NCI-H2081 treated with DMSO at 0.1 percent for 48 hours (cell line): Measurements from ENCODE around the gene ADPRS.

Source experiments
- DNase-seq: peaks from one replicate; lab custom pipeline; 2025; lab: John Stamatoyannopoulos, UW

Gene ADPRS, protein sequence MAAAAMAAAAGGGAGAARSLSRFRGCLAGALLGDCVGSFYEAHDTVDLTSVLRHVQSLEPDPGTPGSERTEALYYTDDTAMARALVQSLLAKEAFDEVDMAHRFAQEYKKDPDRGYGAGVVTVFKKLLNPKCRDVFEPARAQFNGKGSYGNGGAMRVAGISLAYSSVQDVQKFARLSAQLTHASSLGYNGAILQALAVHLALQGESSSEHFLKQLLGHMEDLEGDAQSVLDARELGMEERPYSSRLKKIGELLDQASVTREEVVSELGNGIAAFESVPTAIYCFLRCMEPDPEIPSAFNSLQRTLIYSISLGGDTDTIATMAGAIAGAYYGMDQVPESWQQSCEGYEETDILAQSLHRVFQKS

DNA sequence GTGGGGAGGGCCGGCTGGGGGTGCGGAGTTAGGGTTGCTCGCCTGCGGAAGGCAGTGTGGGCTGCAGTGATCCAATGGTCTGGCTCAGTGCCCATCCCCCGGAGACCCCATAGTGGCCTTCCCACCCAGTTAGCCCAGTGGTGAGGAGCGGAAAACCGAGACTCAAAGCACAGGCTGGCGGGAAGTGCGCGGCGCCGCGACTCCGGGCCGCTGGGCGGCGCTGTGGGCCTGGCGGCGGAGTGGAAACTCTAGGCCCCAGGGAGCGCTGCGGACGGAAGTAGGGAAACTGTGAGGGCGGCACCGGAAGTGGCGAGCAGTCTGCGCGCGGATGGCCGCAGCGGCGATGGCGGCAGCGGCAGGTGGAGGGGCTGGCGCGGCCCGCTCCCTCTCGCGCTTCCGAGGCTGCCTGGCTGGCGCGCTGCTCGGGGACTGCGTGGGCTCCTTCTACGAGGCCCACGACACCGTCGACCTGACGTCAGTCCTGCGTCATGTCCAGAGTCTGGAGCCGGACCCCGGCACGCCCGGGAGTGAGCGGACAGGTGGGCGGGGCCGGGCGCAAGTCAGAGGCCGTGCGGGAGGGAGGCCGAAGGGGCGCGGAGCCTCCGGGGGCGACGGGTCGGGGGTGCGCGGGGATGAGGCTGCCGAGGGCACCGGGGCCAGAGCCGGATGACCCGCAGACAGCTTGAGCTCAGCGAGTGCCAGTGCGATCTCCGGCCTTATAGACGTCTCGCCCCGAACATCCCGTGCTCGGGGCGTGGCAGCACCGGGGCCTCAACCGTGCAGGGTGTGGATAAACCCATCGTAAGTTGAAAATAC, at the start of gene ADPRS:
Gene ADPRS, plus strand, starts transcription at position 316 of the 816 bp plus-strand sequence. Its CDS starts 13 bp downstream, at position 329.
- DNase-seq, result peak; percentile 49

DNA sequence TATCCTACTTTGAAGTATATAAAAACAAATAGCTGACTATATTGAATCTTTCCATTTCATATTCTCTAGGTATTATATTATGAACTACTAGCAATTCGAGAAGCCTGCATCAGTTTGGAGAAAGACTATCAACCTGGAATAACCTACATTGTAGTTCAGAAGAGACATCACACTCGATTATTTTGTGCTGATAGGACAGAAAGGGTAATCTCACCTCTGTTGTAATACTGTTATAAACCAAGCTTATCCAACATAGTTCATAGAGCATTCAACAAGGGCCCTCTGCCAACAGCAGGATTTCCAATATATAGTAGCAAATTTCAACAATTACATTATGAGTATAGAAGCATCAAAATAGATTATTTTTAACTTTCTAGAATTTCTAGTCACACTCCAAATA, 48.5 kb upstream of the ADPRS start:
- no peak for DNase-seq

DNA sequence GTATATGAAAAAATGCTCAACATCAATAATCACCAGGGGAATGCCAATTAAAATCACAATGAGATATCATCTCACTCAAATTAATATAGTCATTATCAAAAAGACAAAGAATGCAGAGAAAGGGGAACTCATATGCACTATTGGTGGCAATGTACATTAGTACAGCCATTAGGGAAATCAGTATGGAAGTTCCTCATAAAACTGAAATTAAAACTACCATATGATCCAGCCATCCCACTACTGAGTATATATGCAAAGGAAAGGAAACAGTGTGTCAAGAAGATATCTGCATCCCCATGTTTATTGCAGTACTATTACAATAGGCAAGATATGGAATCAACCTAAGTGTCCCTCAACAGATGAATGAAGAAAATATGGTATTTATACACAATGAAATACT, 36.9 kb upstream of the ADPRS start:
- no peak for DNase-seq

DNA sequence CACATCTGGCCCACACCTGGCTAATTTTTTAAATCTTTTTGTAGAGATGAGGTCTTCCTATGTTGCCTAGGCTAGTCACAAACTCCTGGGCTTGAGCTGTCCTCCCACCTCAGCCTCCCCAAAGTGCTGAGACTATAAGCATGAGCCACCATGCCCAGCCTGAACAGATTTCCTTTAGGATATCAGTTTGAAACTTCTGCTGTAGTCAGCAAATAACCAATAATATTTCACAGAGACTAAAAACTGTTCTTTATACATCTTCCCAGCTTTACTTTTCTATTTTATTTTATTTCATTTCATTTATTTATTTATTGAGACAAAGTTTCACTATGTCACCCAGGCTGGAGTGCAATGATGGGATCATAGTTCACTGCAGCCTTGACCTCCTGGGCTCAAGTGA, 34.7 kb upstream of the ADPRS start:
- DNase-seq, result no peak

DNA sequence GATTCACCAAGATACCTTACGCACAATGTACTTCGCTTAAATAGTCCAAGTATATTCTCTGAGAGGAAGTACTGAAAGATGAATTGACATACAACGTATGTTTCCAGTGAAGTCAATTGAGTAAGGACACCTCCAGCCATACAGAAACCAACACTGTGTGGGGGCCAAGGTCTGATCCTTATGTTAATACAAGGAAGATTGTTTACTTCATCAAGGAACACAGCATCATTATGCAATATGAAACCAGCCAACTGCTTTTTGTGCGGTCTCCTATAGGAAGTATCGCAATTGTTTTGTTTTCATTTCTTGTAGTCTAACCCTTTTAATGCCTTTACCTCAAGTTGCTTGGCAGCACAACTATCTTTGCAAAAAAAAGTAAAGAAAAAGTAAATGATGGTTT, 33.0 kb upstream of the ADPRS start:
- DNase-seq, result no peak

DNA sequence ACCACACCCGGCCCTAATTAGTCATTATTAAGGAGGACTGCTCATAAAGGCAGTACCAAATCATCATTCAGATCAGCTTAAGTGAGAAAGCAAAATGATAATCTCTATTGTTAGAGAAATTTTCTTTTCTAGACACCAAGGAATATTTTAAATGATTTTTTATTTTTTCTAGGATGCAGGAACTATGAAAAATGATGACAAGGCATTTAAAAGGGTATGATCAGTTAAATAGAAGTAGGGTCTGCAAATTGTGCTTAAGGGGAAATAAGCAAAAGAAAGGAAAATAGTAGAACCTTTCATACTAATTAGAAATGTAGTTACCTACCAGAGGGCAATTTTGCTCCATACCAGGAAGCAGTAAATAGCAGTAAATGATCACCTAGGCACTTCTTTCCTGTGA, 26.4 kb upstream of the ADPRS start:
- DNase-seq, result no peak

DNA sequence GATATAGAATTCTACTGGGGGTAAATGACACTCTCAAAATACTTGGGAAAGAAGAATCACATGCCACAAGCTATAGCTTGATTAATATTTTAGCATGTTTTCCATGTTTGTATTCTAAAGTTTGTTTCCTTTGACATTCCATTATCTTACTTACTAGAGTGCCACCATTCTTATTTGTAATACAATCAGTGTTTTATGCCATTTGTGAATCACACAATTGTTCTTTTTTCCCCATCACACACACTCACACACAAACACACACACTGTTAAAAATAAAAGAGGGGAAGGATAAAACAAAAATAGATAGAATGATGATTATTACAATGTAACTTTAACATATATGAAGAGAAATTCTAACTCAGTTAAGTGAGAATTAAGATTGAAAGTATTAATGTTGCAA, 20.8 kb upstream of the ADPRS start:
- DNase-seq, result no peak

DNA sequence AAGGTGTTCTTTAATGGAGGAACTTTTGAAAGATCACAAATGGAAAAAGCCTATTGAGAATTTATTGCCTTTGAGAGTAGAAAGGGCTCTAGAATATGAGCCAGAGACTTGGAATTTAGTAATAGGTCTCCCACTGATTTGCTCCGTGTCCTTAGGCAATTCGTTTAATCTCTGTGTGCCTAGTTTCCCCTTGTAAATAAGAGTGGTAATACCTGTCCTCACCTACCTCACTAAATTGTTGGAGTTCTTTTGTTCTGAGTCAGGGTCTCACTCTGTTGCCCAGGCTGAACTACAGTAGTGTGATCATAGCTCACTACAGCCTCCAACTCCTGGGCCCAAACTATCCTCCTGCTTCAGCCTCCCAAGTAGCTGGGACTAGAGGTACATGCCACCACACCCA, 19.8 kb upstream of the ADPRS start:
- DNase-seq, result no peak

DNA sequence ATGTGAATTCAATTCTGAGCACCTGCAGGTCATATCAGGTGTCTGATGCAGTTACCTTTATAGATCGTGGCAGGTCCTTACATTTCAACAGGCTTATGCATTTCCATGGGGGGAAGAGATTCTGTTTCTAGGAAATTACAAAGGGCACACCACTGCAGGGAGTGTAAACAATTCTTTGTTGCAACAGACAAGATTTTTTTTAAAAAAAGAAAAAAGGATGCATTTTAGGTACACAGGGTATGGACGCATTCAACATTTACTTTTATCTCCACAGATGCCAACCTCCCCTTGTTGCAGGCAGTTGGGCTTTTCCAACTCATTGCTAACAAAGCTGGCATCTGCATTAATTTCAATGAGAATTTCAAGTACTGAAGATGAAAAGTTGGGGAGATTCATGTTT, 18.3 kb upstream of the ADPRS start:
- no peak for DNase-seq

DNA sequence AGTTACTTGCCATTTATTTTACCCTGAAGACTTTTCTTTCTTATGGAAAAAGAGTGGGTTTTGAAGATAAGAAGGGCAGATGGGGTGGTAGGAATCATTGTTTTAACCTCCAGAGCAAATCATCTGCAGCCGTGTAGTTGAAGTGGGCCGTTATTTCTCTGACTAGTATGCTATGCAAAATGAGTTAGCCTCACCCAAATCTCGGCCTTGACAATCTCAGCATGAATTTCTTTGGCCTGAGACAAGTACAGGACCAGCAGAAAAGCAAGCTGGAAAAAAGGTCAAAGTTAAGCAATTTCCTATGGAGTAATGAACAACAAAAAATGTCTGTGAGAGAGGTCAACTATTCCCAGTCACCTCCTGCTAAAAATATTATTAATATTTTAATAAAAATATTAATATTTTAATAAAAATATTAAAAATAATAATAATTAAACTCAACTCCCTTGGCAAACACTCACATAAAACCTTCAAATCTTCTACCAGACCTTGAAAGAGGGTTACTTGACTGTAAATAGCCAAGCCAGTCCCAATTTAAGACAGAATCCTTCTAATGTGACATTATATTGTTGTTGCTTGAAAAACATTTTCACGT, 11.6 kb upstream of the ADPRS start:
- no peak for DNase-seq

DNA sequence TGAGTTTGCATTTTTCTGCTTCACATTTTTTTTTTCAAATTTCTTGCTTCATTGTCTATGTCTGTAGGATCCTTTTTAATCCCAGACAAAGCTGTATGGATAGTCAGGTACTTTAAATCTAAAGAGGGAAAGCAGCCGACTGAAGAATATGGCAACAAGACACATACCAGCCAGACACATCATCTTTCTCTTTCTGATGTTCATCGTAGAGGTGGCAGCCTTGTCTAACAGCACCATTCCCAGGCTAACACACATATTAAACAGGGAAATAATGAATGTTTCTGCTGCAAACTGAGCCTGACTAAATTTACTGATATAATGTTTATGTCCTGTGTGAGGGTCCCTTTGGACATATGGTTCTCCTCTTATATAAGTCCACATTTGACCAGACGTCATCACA, 8.5 kb upstream of the ADPRS start:
- DNase-seq, result no peak

DNA sequence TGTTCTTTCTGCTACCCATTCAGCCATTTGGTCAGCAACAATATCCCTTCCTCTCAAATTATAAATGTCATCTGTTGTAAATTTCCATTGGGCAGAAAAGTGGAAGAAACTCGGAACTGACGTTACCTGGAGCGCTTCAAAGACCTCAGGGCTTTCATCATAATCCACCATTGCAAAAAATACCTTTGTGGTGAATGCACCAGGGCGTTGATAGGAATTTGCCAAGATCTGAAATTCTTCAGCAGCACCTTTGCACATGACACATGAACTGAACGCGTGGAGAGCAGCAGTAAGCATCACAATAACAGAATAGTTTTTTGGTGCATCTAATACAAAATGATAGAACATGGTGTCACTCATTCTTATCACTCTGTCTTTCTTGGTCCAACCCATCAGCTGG, 7.9 kb upstream of the ADPRS start:
- DNase-seq, result no peak

DNA sequence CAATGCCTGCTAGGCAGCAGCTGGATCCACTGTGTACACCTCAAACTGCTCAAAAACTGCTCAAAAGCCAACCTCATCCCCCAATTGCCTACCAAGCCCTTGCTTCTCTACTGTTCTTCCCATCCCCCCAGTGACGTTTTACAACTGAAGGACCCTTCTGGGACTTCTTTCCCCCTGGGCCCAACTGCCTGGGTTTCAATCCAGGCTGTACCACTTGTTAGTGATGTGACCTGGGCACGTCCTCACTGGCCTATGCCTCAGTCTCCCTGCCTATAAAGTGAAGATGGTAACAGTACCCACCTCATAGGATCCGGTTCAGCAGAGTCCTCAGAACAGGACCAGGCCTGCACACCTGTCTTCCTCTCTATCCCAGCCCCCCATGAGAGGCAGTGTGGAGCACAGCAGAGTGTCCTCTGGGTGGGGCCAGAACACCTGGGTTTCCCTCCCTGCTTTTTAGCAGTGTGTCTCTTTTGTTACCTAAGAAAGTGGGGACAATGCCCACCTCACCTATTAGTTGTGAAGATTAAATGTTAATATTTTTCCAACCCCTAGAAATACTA, 6.7 kb upstream of the ADPRS start:
- DNase-seq, result no peak

DNA sequence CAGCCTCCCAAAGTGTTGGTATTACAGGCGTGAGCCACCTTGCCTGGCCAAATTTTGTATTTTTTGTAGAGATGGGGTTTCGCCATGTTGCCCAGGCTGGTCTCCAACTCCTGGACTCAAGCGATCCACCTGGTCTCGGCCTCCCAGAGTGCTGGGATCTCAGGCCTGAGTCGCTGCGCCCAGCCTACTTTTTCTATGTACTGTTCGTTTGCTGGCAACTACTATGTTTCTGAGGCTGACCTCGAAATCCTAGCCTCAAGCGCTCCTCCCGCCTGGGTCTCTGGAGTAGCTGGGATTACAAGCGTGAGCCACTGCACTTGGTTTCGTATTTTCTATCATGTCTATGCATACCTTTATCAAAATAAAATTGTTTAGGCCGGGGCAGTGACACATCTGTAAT, 5.5 kb upstream of the ADPRS start:
- DNase-seq, result no peak

DNA sequence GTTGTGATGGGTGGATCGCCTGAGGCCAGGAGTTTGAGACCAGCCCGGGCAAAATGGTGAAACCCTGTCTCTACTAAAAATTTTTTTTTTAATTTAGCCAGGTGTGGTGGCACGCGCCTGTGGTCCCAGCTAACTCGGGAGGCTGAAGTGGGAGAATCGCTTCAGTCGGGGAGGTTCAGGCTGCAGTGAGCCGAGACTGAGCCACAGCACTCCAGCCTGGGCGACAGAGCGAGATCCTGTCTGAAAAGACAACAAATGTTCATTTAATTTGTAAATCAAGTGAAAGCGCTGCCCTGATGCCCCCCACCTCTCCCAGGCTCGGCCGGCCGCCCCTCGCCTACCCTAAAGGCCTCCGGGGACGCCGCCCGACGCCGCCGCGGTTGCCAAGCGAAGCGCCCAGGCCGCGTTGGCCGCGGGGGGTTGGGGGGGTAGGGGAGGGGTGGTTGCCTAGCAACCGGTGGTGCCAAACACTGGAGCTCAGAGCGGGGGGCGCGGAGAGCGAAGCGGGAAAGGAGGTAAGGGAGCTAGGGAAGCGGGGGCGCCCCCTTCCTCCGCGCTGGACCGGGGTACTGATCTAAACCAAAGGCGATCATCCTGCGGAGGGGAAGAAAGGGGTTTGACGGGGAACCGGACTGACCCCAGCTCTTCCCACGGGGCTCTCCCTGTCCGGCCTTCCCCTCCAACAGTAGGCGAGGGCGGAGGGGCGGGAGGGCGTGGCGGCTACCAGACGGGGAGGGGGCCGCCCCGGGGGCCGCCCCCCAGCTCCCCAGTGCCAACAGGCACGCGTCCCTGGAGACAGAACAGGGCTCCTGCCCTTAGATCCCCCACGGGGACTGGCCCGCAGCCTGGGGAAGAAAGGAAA, 4.8 kb upstream of the ADPRS start, which contains the start of gene TEKT2:
Gene TEKT2, plus strand, starts transcription at position 460 of the 862 bp plus-strand sequence. CDS start 828 bp downstream, outside the sequence.
- peak; percentile 47 for DNase-seq

DNA sequence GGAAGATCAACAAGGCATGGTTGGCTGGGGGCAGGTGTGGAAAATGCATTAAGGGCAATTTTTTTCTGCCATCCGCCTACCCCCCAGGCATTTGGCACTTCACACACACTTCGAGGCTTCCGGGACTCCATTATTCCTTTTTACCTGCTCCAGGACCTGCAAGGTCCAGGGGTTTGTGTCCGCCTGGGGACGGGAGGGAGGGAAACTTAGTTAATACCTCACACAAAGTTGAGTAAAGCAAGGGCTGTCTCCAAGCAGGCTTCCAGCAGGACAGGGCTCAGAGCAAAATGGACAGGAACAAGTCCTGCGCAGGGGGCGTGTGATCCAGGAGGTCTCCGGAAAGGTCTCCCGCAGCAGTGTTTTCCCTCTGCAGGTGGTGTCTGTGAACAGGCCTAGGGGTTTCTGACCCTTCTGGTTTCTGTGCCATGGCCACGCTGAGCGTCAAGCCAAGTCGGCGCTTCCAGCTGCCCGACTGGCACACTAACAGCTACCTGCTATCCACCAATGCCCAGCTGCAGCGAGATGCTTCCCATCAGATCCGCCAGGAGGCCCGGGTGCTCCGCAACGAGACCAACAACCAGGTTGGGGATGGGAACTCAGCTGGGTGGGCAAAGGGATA, 4.1 kb upstream of the ADPRS start:
- peak; percentile 67 for DNase-seq

DNA sequence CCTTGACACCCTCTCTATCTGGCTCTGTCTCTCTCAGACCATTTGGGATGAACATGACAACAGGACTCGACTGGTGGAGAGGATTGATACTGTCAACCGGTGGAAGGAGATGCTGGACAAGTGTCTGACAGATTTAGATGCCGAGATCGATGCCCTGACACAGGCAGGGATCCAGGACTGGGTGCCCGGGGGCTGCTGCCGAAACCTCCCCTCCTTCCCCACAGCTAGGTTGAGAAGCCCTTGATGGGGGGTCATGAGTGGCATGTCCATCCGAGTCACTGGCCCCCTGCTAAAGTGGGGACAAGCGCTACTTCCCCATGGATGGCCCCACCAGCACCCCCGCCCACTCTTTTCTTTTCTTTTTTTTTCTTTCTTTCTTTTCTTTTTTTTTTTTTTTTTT, 3.6 kb upstream of the ADPRS start:
- DNase-seq, result no peak

DNA sequence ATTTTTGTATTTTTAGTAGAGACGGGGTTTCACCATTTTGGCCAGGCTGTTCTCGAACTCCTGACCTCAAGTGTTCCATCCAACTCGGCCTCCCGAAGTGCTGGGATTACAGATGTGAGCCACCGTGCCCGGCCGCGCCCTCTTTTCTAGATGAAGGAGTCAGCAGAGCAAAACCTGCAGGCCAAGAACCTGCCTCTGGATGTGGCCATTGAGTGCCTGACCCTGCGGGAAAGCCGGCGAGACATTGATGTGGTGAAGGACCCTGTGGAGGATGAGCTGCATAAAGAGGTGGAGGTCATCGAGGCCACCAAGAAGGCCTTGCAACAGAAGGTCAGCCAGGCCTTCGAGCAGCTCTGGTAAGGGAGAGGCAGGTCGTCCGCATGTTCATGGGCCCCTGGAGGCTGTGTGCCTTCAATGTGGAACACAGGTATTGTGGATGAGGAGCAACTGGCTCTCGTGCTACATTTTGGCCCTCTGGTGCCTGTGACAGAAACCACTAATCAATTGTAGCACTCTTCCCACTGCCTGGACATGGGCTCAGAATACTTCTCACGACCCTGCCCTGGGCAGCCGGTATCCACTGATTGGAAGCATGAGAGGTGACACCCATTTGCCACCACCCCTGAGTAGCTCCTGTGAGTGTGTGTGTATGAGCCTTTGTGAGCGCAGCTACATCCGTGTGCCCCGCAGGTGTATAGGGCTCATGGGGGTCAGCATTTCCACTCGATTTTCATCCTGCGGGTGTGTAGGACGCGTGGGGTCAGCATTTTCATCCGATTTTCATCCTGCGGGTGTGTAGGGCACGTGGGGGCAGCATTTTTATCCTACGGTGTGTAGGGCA, 2.8 kb upstream of the ADPRS start:
- no peak for DNase-seq

DNA sequence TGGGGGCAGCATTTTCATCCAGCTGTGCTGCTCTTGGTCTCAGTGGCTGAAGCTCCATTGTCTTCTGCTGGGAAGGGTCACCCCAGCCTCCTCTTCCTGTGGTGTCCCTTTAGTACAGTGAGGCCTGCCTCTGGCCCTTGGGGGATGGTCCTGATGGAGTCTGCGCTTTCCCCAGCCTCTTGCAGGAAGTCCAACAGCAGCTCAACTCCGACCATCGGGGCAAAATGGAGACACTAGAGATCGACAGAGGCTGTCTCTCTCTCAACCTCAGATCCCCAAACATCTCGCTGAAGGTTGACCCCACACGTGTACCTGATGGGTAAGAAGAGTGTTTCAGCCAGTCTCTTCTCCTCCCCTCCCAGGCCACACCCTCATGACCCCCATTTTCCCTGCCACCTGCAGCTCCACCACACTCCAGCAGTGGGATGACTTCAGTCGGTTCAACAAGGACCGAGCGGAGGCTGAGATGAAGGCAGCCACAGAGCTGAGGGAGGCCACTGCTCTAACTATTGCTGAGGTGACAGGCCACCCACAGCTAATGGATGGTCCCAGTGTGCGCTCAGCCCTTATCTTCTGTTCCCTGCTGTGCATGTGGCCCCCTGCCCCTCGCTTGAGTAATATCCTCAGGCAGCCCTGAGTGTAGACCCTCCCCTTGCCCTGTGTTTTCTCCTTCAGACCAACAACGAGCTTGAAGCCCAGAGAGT, 2.0 kb upstream of the ADPRS start:
- DNase-seq, result no peak
